ENCODE results near the gene EFNA3. TPM values are rescaled to one million over a fixed set of nuclear protein-coding genes. Genes with fewer than 3 reads are reported as not detected.

The EFNA3 gene
- total RNA-seq, 1 experiment from 2014 or later: 2.3 TPM

- no peaks in the 10 kb centered on the region for H3K36me3 ChIP-seq (ENCODE audit: control insufficient read depth, insufficient read depth, low read length)
- intact Hi-C loops (cut with micrococcal nuclease; ENCODE audit: unreplicated experiment): no loop called here
- ATAC-seq: no peak
- H3K9me3 ChIP-seq (ENCODE audit: control insufficient read depth, insufficient read depth, low read depth, low read length): no peaks in the 10 kb centered on the region
- no peak for TF ChIP-seq REST (IDR thresholded peaks at IDR 0.05; ENCODE audit: insufficient read depth in 1 of 2, low read depth in 2 of 2, low read length in 1 of 2)
- TF ChIP-seq, protein P1, sequence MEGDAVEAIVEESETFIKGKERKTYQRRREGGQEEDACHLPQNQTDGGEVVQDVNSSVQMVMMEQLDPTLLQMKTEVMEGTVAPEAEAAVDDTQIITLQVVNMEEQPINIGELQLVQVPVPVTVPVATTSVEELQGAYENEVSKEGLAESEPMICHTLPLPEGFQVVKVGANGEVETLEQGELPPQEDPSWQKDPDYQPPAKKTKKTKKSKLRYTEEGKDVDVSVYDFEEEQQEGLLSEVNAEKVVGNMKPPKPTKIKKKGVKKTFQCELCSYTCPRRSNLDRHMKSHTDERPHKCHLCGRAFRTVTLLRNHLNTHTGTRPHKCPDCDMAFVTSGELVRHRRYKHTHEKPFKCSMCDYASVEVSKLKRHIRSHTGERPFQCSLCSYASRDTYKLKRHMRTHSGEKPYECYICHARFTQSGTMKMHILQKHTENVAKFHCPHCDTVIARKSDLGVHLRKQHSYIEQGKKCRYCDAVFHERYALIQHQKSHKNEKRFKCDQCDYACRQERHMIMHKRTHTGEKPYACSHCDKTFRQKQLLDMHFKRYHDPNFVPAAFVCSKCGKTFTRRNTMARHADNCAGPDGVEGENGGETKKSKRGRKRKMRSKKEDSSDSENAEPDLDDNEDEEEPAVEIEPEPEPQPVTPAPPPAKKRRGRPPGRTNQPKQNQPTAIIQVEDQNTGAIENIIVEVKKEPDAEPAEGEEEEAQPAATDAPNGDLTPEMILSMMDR (IDR thresholded peaks at IDR 0.05): no peak
- TF ChIP-seq POLR2AphosphoS5 (IDR thresholded peaks at IDR 0.05; ENCODE audit: low read depth, low read length): no peak
- no peak for TF ChIP-seq SIN3A (IDR thresholded peaks at IDR 0.05; ENCODE audit: borderline replicate concordance, insufficient read depth, low read depth, low read length)
- TF ChIP-seq TCF7L2 (IDR thresholded peaks at IDR 0.05; ENCODE audit: low read depth, low read length): no peak
- CTCF ChIA-PET: interaction anchor here (0.7 to 1.8 kb wide), 5 partner anchors 11 to 41 kb away, joined by 3 to 13 read pairs (median 5); no protein-coding TSS in a partner anchor
- no peak for DNase-seq (ENCODE audit: low read depth, low spot score)
- no TSS peak for BruUV-seq (replicated peaks)
- POLR2A ChIA-PET: no interaction called here
- no peak overlapping the region for H3K4me3 ChIP-seq (ENCODE audit: low read depth in 2 of 2, low read length in 2 of 2)
- no peaks in the 10 kb centered on the region for H3K4me1 ChIP-seq (ENCODE audit: control insufficient read depth, insufficient read depth, low read length)
- no peak overlapping the region for H3K27ac ChIP-seq (ENCODE audit: low read length)
- H3K27me3 ChIP-seq (ENCODE audit: control insufficient read depth, insufficient read depth, low read length): no peaks in the 10 kb centered on the region
- in situ Hi-C loops (cut with HindIII; ENCODE audit: low pct_unique_long_range_greater_than_20kb, low sequenced_read_pairs): no loop called here
These were observed 34.3 kb upstream of the EFNA3 start for GRCh38 chr1:155044365-155044764.

- TF ChIP-seq, protein P1 (IDR thresholded peaks at IDR 0.05): peak; percentile 89
- TF ChIP-seq REST (IDR thresholded peaks at IDR 0.05; ENCODE audit: insufficient read depth in 1 of 2, low read depth in 2 of 2, low read length in 1 of 2) (no peak), TCF7L2 (IDR thresholded peaks at IDR 0.05; ENCODE audit: low read depth, low read length) (no peak)
- Histone ChIP-seq H3K4me1 (ENCODE audit: control insufficient read depth, insufficient read depth, low read length) (peaks cover 5% of the 10 kb centered on the region), H3K27ac (ENCODE audit: low read length) (no peak overlapping the region), H3K36me3 (ENCODE audit: control insufficient read depth, insufficient read depth, low read length) (no peaks in the 10 kb centered on the region), H3K9me3 (ENCODE audit: control insufficient read depth, insufficient read depth, low read depth, low read length) (no peaks in the 10 kb centered on the region), H3K27me3 (ENCODE audit: control insufficient read depth, insufficient read depth, low read length) (no peaks in the 10 kb centered on the region), H3K4me3 (ENCODE audit: low read depth in 2 of 2, low read length in 2 of 2) (no peak overlapping the region)
- ChIA-PET POLR2A (interaction anchor here (0.6 kb wide), 1 partner anchor 59 kb away, joined by 5 read pairs; no protein-coding TSS in a partner anchor), CTCF (interaction anchor here (0.7 to 1.8 kb wide), 5 partner anchors 10 to 40 kb away, joined by 3 to 13 read pairs (median 5); no protein-coding TSS in a partner anchor)
- intact Hi-C loops (cut with micrococcal nuclease; ENCODE audit: unreplicated experiment): no loop called here
- DNase-seq (ENCODE audit: low read depth, low spot score) (peak; percentile 45), ATAC-seq (peak; percentile 94)
- BruUV-seq (replicated peaks): no TSS peak
- in situ Hi-C loops (cut with HindIII; ENCODE audit: low pct_unique_long_range_greater_than_20kb, low sequenced_read_pairs): no loop called here
These were observed 33.6 kb upstream of the EFNA3 start for GRCh38 chr1:155044812-155045657.

All from Panc1 (cell line).